GM18873 (cell line): ENCODE measurements around the gene PFDN4.

Experiments
- ATAC-seq: cut with Tn5 transposase; IDR thresholded peaks from one replicate; pipeline ENCODE4 v1.9.1; 2021; ENCODE audit warnings: mild to moderate bottlenecking, moderate library complexity, moderate number of reproducible peaks; ENCODE audit not compliant: unreplicated experiment, low FRiP score

The PFDN4 gene

GRCh38 chr20:54207743-54208547, at the start of gene PFDN4:
TSS of gene PFDN4 (plus strand) at chr20:54208087. CDS start at chr20:54208101, 14 bp downstream.
- ATAC-seq = peak; percentile 87

GRCh38 chr20:54158226-54158625, 49.7 kb upstream of the PFDN4 start:
- ATAC-seq = no peak

GRCh38 chr20:54158856-54159418, 49.0 kb upstream of the PFDN4 start:
- ATAC-seq = no peak

GRCh38 chr20:54160065-54161007, 47.6 kb upstream of the PFDN4 start:
- ATAC-seq = no peak

GRCh38 chr20:54161008-54161820, 46.7 kb upstream of the PFDN4 start:
- no peak for ATAC-seq

- no peak for ATAC-seq
These were observed 46.1 kb upstream of the PFDN4 start for GRCh38 chr20:54161821-54162149.

- no peak for ATAC-seq
These were observed 45.4 kb upstream of the PFDN4 start for GRCh38 chr20:54162378-54163009.

GRCh38 chr20:54163402-54163801, 44.5 kb upstream of the PFDN4 start:
- ATAC-seq = no peak

- no peak for ATAC-seq
These were observed 42.9 kb upstream of the PFDN4 start for GRCh38 chr20:54165014-54165413.

GRCh38 chr20:54165803-54166202, 42.1 kb upstream of the PFDN4 start:
- ATAC-seq = no peak

GRCh38 chr20:54166987-54167662, 40.8 kb upstream of the PFDN4 start:
- no peak for ATAC-seq

GRCh38 chr20:54167909-54168872, 39.7 kb upstream of the PFDN4 start:
- ATAC-seq = no peak

- no peak for ATAC-seq
These were observed 38.7 kb upstream of the PFDN4 start for GRCh38 chr20:54168961-54169862.

GRCh38 chr20:54170026-54170471, 37.8 kb upstream of the PFDN4 start:
- no peak for ATAC-seq

GRCh38 chr20:54170963-54171362, 36.9 kb upstream of the PFDN4 start:
- no peak for ATAC-seq

- ATAC-seq = no peak
These were observed 35.4 kb upstream of the PFDN4 start for GRCh38 chr20:54172532-54172855.
